Peyer's patch (tissue), 4 donors: ENCODE measurements around the gene TEX50.

Source experiments
- CTCF ChIP-seq, 6 experiments: fragments of 450-650 bp in 4 of 6; fragments of 200-600 bp in 2 of 6; sonication (generic) in 1 of 6; IDR thresholded peaks; one replicate each; pipeline ENCODE4 v1.5.1; 2017 to 2019; ENCODE audit warnings: antibody characterized with exemption in 6 of 6, mild to moderate bottlenecking in 3 of 6, moderate library complexity in 1 of 6
- POLR2A ChIP-seq, 2 donors: fragments of 450-650 bp; IDR thresholded peaks; one replicate each; pipeline ENCODE4 v1.5.1; 2017; ENCODE audit warnings: antibody characterized with exemption in 2 of 2, mild to moderate bottlenecking in 2 of 2, moderate library complexity in 2 of 2

- TF ChIP-seq POLR2A (IDR thresholded peaks at IDR 0.05) = no peak
- TF ChIP-seq CTCF (IDR thresholded peaks at IDR 0.05) = no peak
These were observed 31.5 kb downstream of the TEX50 start for GRCh38 chr1:173666646-173667045.
